SU-DHL-6 (cell line): ENCODE measurements around the gene AHDC1.

Experiments used
- H2AFZ ChIP-seq: fragments of 200-600 bp; sonication (generic); 2 replicates; pipeline ENCODE4 v1.6.1; 2014; ENCODE audit warnings: low read depth, mild to moderate bottlenecking, moderate library complexity, mixed read lengths, antibody characterized with exemption, low read length; ENCODE audit not compliant: severe bottlenecking
- H3F3A ChIP-seq: fragments of 200-600 bp; shearing (Covaris generic); 2 replicates; pipeline ENCODE4 v1.6.0; 2016; ENCODE audit warnings: antibody characterized with exemption, mild to moderate bottlenecking; ENCODE audit not compliant: insufficient read depth
- H3K27ac ChIP-seq: fragments of 200-600 bp; sonication (generic); 2 replicates; pipeline ENCODE4 v1.5.1; 2016; ENCODE audit warnings: low read depth, mild to moderate bottlenecking, low read length, moderate library complexity, mixed read lengths
- H3K27me3 ChIP-seq: fragments of 200-600 bp; sonication (generic), shearing (Covaris generic); 2 replicates; pipeline ENCODE4 v1.6.0; 2014; ENCODE audit warnings: mild to moderate bottlenecking, low read length
- H3K36me3 ChIP-seq: fragments of 200-600 bp; sonication (generic); 2 replicates; pipeline ENCODE4 v1.6.1; 2014; ENCODE audit warnings: mild to moderate bottlenecking, low read length, mixed read lengths
- H3K4me2 ChIP-seq: fragments of 300-600, 200-600 bp; shearing (Covaris generic), sonication (generic); 2 replicates; pipeline ENCODE4 v1.6.0; 2014; ENCODE audit warnings: low read length, low read depth, mild to moderate bottlenecking; ENCODE audit not compliant: poor library complexity, severe bottlenecking
- H3K4me3 ChIP-seq: fragments of 200-600 bp; sonication (generic); 2 replicates; pipeline ENCODE4 v1.5.1; 2014; ENCODE audit warnings: antibody characterized with exemption, low read length, mild to moderate bottlenecking, mixed read lengths; ENCODE audit not compliant: insufficient read depth, poor library complexity, severe bottlenecking
- H3K79me2 ChIP-seq: fragments of 200-600 bp; sonication (generic); 2 replicates; pipeline ENCODE4 v1.6.1; 2014; ENCODE audit warnings: mild to moderate bottlenecking, low read length, moderate library complexity; ENCODE audit not compliant: insufficient read depth
- H3K9ac ChIP-seq: fragments of 200-600 bp; sonication (generic); 2 replicates; pipeline ENCODE4 v1.7.0; 2014; ENCODE audit warnings: mild to moderate bottlenecking, low read length
- H3K9me2 ChIP-seq: fragments of 200-600 bp; sonication (generic); replicated peaks from 2 replicates; pipeline ENCODE4 v1.6.1; 2014; ENCODE audit warnings: low read length; ENCODE audit not compliant: insufficient read depth
- H3K9me3 ChIP-seq: fragments of 200-600 bp; sonication (generic); 2 replicates; pipeline ENCODE4 v1.6.1; 2014; ENCODE audit warnings: low read length, mixed read lengths; ENCODE audit not compliant: insufficient read depth
- H4K20me1 ChIP-seq: fragments of 200-600 bp; sonication (generic); 2 replicates; pipeline ENCODE4 v1.6.1; 2014; ENCODE audit warnings: low read depth, mild to moderate bottlenecking, antibody characterized with exemption, low read length, moderate library complexity, mixed read lengths
- EZH2phosphoT487 ChIP-seq: fragments of 200-600 bp; sonication (generic), shearing (Covaris generic); conservative IDR thresholded peaks from 2 replicates; pipeline ENCODE4 v1.6.1; 2018; ENCODE audit warnings: mild to moderate bottlenecking, antibody characterized with exemption, low read length, moderate library complexity, mixed read lengths
- TF ChIP-seq, protein P1 (sequence below): fragments of 200-600 bp; sonication (generic); IDR thresholded peaks from one replicate; pipeline ENCODE4 v1.5.1; 2017; ENCODE audit warnings: antibody characterized with exemption, mild to moderate bottlenecking, low read length, moderate library complexity; ENCODE audit not compliant: insufficient read depth, poor library complexity, severe bottlenecking

AHDC1 gene

DNA sequence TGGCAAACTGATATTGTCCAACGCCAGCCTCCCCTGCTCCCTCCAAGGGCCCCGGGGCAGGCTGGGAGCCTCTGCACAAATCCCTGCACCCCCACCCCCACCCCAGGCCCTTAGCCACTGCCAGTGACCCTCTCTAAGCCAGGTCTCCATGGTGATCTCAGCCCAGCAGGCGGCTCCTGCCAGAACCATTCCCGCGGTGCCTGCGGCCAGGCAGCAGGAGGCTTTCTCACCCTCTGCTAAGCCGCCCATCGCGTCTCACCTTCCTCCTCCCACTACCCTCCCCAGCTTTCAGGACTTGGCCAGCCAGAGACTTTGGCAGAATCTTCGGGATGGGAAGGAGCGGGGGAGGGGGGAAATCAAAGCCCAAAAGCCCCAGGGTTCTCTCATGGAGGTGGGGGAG, 67.2 kb downstream of the AHDC1 start:
- Histone ChIP-seq H3K79me2 (no peaks in the 10 kb centered on the region), H3K4me2 (no peak overlapping the region), H3K9ac (no peak overlapping the region), H3K9me2 (no peaks in the 10 kb centered on the region), H3K27ac (no peak overlapping the region), H3K27me3 (no peaks in the 10 kb centered on the region), H3K36me3 (no peaks in the 10 kb centered on the region), H3K4me3 (no peak overlapping the region), H2AFZ (no peak overlapping the region), H3F3A (no peaks in the 10 kb centered on the region), H4K20me1 (no peaks in the 10 kb centered on the region), H3K9me3 (no peaks in the 10 kb centered on the region)
- no peak for TF ChIP-seq EZH2phosphoT487
- TF ChIP-seq, protein P1, sequence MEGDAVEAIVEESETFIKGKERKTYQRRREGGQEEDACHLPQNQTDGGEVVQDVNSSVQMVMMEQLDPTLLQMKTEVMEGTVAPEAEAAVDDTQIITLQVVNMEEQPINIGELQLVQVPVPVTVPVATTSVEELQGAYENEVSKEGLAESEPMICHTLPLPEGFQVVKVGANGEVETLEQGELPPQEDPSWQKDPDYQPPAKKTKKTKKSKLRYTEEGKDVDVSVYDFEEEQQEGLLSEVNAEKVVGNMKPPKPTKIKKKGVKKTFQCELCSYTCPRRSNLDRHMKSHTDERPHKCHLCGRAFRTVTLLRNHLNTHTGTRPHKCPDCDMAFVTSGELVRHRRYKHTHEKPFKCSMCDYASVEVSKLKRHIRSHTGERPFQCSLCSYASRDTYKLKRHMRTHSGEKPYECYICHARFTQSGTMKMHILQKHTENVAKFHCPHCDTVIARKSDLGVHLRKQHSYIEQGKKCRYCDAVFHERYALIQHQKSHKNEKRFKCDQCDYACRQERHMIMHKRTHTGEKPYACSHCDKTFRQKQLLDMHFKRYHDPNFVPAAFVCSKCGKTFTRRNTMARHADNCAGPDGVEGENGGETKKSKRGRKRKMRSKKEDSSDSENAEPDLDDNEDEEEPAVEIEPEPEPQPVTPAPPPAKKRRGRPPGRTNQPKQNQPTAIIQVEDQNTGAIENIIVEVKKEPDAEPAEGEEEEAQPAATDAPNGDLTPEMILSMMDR, result no peak

GRCh38 chr1:27536010-27536757, 67.8 kb downstream of the AHDC1 start:
- Histone ChIP-seq H3K4me2 (no peak overlapping the region), H3K79me2 (no peaks in the 10 kb centered on the region), H3F3A (no peaks in the 10 kb centered on the region), H3K27ac (no peak overlapping the region), H3K36me3 (no peaks in the 10 kb centered on the region), H3K9me3 (no peaks in the 10 kb centered on the region), H3K27me3 (no peaks in the 10 kb centered on the region), H3K9me2 (no peaks in the 10 kb centered on the region), H3K4me3 (no peak overlapping the region), H4K20me1 (no peaks in the 10 kb centered on the region), H2AFZ (no peak overlapping the region), H3K9ac (no peak overlapping the region)
- TF ChIP-seq, protein P1, result no peak
- no peak for TF ChIP-seq EZH2phosphoT487

DNA sequence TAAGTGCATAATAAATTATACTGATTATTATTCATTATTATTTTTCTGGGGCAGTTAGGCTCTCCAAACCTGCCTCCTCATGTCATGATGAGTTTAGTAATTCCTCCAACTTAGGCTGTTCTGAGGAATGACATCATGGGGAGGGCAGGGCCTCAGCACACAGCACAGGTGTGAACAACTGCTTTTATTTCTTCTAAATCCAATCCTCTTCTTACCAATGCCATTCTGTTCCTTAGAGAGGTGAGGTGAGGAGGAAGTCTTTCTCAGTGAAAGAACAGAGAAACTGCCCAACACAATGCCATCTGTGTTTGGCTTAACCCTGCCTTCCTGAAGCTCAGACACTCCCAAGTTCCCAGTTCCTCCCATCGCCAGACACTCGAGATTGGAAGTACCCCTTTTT, 68.6 kb downstream of the AHDC1 start:
- Histone ChIP-seq H3K36me3 (no peaks in the 10 kb centered on the region), H3K27ac (no peak overlapping the region), H4K20me1 (no peaks in the 10 kb centered on the region), H3K4me2 (no peak overlapping the region), H3K27me3 (no peaks in the 10 kb centered on the region), H3K9ac (no peak overlapping the region), H3K9me2 (no peaks in the 10 kb centered on the region), H3F3A (no peaks in the 10 kb centered on the region), H3K79me2 (no peaks in the 10 kb centered on the region), H2AFZ (no peak overlapping the region), H3K4me3 (no peak overlapping the region), H3K9me3 (no peaks in the 10 kb centered on the region)
- TF ChIP-seq, protein P1, result no peak
- no peak for TF ChIP-seq EZH2phosphoT487
